Left ventricle myocardium inferior (tissue), 1 donor: ENCODE data around the gene ADAMTSL1. TPM values are rescaled to one million over a fixed set of nuclear protein-coding genes. Genes with fewer than 3 reads are reported as not detected.

Source experiments
- DNase-seq: peaks from one replicate; pipeline ENCODE4 v3.0.0-alpha.2; 2020
- H3K27ac ChIP-seq: fragments of 200-600 bp; replicated peaks from 2 replicates; pipeline ENCODE4 v1.8.0; 2021
- H3K27me3 ChIP-seq: fragments of 200-600 bp; 2 replicates; pipeline ENCODE4 v1.8.0; 2021; ENCODE audit warnings: low read depth
- H3K36me3 ChIP-seq: fragments of 200-600 bp; 2 replicates; pipeline ENCODE4 v1.8.0; 2021
- H3K4me1 ChIP-seq: fragments of 200-600 bp; 2 replicates; pipeline ENCODE4 v1.8.0; 2021
- H3K4me3 ChIP-seq: fragments of 200-600 bp; 2 replicates; pipeline ENCODE4 v1.8.0; 2021; ENCODE audit warnings: mild to moderate bottlenecking, moderate library complexity
- H3K9me3 ChIP-seq: fragments of 200-600 bp; replicated peaks from 2 replicates; pipeline ENCODE4 v1.8.0; 2021
- CTCF ChIP-seq: fragments of 200-600 bp; IDR thresholded peaks from 2 replicates; pipeline ENCODE4 v1.8.0; 2021; ENCODE audit warnings: antibody characterized with exemption, mild to moderate bottlenecking, borderline replicate concordance
- intact Hi-C: fragments of 100-400 bp; cut with micrococcal nuclease; formaldehyde crosslinking; loops from one replicate; pipeline ENCODE4 v1.11.0; 2022
- total RNA-seq: library from RNA; stranded (reverse); fragmentation: NEBNext Ultra II Directional; extraction: Animal tissue kit (Norgen Biotek cat#: 25700); gene quantifications from one replicate; pipeline ENCODE4 v1.2.1, GENCODE V29; 2021
- donor health status: DM: no; HTN: yes; CAD: no; lungs with severe emphysema.

The ADAMTSL1 gene
- total RNA-seq, 1 donor from 2014 or later: 1.7 TPM

- TF ChIP-seq CTCF: no peak
- Histone ChIP-seq H3K27ac (no peak overlapping the region), H3K36me3 (no peaks in the 10 kb centered on the region), H3K4me3 (no peak overlapping the region), H3K9me3 (no peaks in the 10 kb centered on the region), H3K4me1 (no peaks in the 10 kb centered on the region), H3K27me3 (no peaks in the 10 kb centered on the region)
- intact Hi-C loops: no loop called here
- DNase-seq: no peak
Observed at GRCh38 chr9:18568973-18569372, 95.0 kb downstream of the ADAMTSL1 start.

GRCh38 chr9:18569941-18570630 is 96.1 kb downstream of the ADAMTSL1 start:
- H3K27me3 ChIP-seq: no peaks in the 10 kb centered on the region
- H3K4me3 ChIP-seq: no peak overlapping the region
- H3K27ac ChIP-seq: no peak overlapping the region
- H3K4me1 ChIP-seq: no peaks in the 10 kb centered on the region
- DNase-seq: no peak
- no peaks in the 10 kb centered on the region for H3K9me3 ChIP-seq
- intact Hi-C loops: no loop called here
- no peak for TF ChIP-seq CTCF
- H3K36me3 ChIP-seq: no peaks in the 10 kb centered on the region

GRCh38 chr9:18573021-18573556 is 99.1 kb downstream of the ADAMTSL1 start:
- Histone ChIP-seq H3K4me3 (no peak overlapping the region), H3K27ac (no peak overlapping the region), H3K27me3 (no peaks in the 10 kb centered on the region), H3K4me1 (no peaks in the 10 kb centered on the region), H3K9me3 (no peaks in the 10 kb centered on the region), H3K36me3 (no peaks in the 10 kb centered on the region)
- intact Hi-C loops: no loop called here
- no peak for DNase-seq
- no peak for TF ChIP-seq CTCF

- intact Hi-C loops: no loop called here
- no peaks in the 10 kb centered on the region for H3K27me3 ChIP-seq
- no peak for DNase-seq
- no peak overlapping the region for H3K27ac ChIP-seq
- no peaks in the 10 kb centered on the region for H3K4me1 ChIP-seq
- no peak for TF ChIP-seq CTCF
- no peak overlapping the region for H3K4me3 ChIP-seq
- no peaks in the 10 kb centered on the region for H3K9me3 ChIP-seq
- H3K36me3 ChIP-seq: no peaks in the 10 kb centered on the region
Observed at GRCh38 chr9:18575686-18576085, 101.7 kb downstream of the ADAMTSL1 start.

- H3K27me3 ChIP-seq: no peaks in the 10 kb centered on the region
- no peaks in the 10 kb centered on the region for H3K9me3 ChIP-seq
- intact Hi-C loops: no loop called here
- H3K4me1 ChIP-seq: no peaks in the 10 kb centered on the region
- no peak overlapping the region for H3K27ac ChIP-seq
- TF ChIP-seq CTCF: no peak
- no peak for DNase-seq
- H3K4me3 ChIP-seq: no peak overlapping the region
- H3K36me3 ChIP-seq: no peaks in the 10 kb centered on the region
Observed at GRCh38 chr9:18579536-18579935, 105.6 kb downstream of the ADAMTSL1 start.
